ENCODE results near the gene SYNPO. TPM values are rescaled to one million over a fixed set of nuclear protein-coding genes. Genes with fewer than 3 reads are reported as not detected.

The SYNPO gene
- polyA plus RNA-seq, 1 donor from 2014 or later = not detected

- no peak overlapping the region for H3K4me2 ChIP-seq (ENCODE audit: low read length)
These were observed 1.5 kb downstream of the SYNPO start for GRCh38 chr5:150641824-150642566.

DNA sequence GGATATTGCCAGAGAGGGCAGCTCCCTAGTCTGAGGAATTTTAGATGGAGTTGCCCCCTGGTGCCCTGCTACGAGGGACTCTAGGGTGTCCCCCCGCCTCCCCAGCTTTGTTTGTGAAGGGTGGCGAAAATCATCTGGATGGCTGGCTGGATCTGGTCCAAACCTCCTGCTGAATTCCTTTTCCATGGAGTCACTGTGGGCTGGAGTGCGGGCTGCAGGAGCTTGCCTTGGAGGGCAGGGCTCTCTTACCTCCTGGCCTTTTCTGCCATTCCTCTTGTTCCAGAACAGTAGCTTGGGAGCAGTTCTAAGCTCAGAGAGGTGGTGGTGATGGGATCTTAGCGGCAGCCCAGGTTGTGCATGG is 2.1 kb downstream of the SYNPO start:
- no peak overlapping the region for H3K9ac ChIP-seq (ENCODE audit: low read length)
- no peaks in the 10 kb centered on the region for H3K9me3 ChIP-seq (ENCODE audit: low read length)
- no peak overlapping the region for H3K27ac ChIP-seq (ENCODE audit: low read length)
- H3K4me3 ChIP-seq (ENCODE audit: low read length) = no peak overlapping the region
- no peaks in the 10 kb centered on the region for H3K36me3 ChIP-seq (ENCODE audit: insufficient read depth, low read length)
- no peaks in the 10 kb centered on the region for H3K79me2 ChIP-seq (replicated peaks; ENCODE audit: insufficient read depth, low read length)
- H2AFZ ChIP-seq (ENCODE audit: low read depth, low read length) = no peak overlapping the region
- H3K9me2 ChIP-seq (ENCODE audit: insufficient read depth, low read length) = no peaks in the 10 kb centered on the region
- no peak overlapping the region for H3K4me2 ChIP-seq (ENCODE audit: low read length)
- H3F3A ChIP-seq (ENCODE audit: insufficient read depth, low read length, poor library complexity, severe bottlenecking) = no peaks in the 10 kb centered on the region
- H3K27me3 ChIP-seq (ENCODE audit: insufficient read depth, low read depth, low read length) = no peaks in the 10 kb centered on the region
- no peaks in the 10 kb centered on the region for H4K20me1 ChIP-seq (ENCODE audit: insufficient read depth)
- no peak for TF ChIP-seq REST (IDR thresholded peaks at IDR 0.05; ENCODE audit: borderline replicate concordance)
- no peak for TF ChIP-seq EZH2 (IDR thresholded peaks at IDR 0.05; ENCODE audit: borderline replicate concordance, insufficient read depth, low read length, poor library complexity, severe bottlenecking)
- no peak for TF ChIP-seq SMC3 (conservative IDR thresholded peaks at IDR 0.05; ENCODE audit: poor library complexity)
- no peak for TF ChIP-seq TAF1 (IDR thresholded peaks at IDR 0.05; ENCODE audit: low read depth)
- TF ChIP-seq POLR2AphosphoS5 (IDR thresholded peaks at IDR 0.05) = no peak
- no peak for TF ChIP-seq MXI1 (conservative IDR thresholded peaks at IDR 0.05; ENCODE audit: poor library complexity, severe bottlenecking)
- TF ChIP-seq, protein P1, sequence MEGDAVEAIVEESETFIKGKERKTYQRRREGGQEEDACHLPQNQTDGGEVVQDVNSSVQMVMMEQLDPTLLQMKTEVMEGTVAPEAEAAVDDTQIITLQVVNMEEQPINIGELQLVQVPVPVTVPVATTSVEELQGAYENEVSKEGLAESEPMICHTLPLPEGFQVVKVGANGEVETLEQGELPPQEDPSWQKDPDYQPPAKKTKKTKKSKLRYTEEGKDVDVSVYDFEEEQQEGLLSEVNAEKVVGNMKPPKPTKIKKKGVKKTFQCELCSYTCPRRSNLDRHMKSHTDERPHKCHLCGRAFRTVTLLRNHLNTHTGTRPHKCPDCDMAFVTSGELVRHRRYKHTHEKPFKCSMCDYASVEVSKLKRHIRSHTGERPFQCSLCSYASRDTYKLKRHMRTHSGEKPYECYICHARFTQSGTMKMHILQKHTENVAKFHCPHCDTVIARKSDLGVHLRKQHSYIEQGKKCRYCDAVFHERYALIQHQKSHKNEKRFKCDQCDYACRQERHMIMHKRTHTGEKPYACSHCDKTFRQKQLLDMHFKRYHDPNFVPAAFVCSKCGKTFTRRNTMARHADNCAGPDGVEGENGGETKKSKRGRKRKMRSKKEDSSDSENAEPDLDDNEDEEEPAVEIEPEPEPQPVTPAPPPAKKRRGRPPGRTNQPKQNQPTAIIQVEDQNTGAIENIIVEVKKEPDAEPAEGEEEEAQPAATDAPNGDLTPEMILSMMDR (IDR thresholded peaks at IDR 0.05; ENCODE audit: poor library complexity, severe bottlenecking) = no peak

More at GRCh38 chr5:150641824-150642566, 1.5 kb downstream of the SYNPO start:
- Histone ChIP-seq H3K79me2 (replicated peaks; ENCODE audit: insufficient read depth, low read length) (no peaks in the 10 kb centered on the region), H2AFZ (ENCODE audit: low read depth, low read length) (no peak overlapping the region), H3K4me3 (ENCODE audit: low read length) (no peak overlapping the region), H3K9me3 (ENCODE audit: low read length) (no peaks in the 10 kb centered on the region), H3K9ac (ENCODE audit: low read length) (no peak overlapping the region), H4K20me1 (ENCODE audit: insufficient read depth) (no peaks in the 10 kb centered on the region), H3F3A (ENCODE audit: insufficient read depth, low read length, poor library complexity, severe bottlenecking) (no peaks in the 10 kb centered on the region), H3K9me2 (ENCODE audit: insufficient read depth, low read length) (no peaks in the 10 kb centered on the region), H3K27me3 (ENCODE audit: insufficient read depth, low read depth, low read length) (no peaks in the 10 kb centered on the region), H3K36me3 (ENCODE audit: insufficient read depth, low read length) (no peaks in the 10 kb centered on the region), H3K27ac (ENCODE audit: low read length) (no peak overlapping the region)
- TF ChIP-seq MXI1 (conservative IDR thresholded peaks at IDR 0.05; ENCODE audit: poor library complexity, severe bottlenecking) = no peak
- TF ChIP-seq TAF1 (IDR thresholded peaks at IDR 0.05; ENCODE audit: low read depth) = no peak
- no peak for TF ChIP-seq RAD21 (conservative IDR thresholded peaks at IDR 0.05)
- no peak for TF ChIP-seq REST (IDR thresholded peaks at IDR 0.05; ENCODE audit: borderline replicate concordance)
- no peak for TF ChIP-seq SMC3 (conservative IDR thresholded peaks at IDR 0.05; ENCODE audit: poor library complexity)
- no peak for TF ChIP-seq EP300 (conservative IDR thresholded peaks at IDR 0.05; ENCODE audit: poor library complexity, severe bottlenecking)
- TF ChIP-seq, protein P1 (IDR thresholded peaks at IDR 0.05; ENCODE audit: poor library complexity, severe bottlenecking) = no peak
- no peak for TF ChIP-seq EZH2 (IDR thresholded peaks at IDR 0.05; ENCODE audit: borderline replicate concordance, insufficient read depth, low read length, poor library complexity, severe bottlenecking)
- no peak for TF ChIP-seq POLR2AphosphoS5 (IDR thresholded peaks at IDR 0.05)

All from neural cell (in vitro differentiated cells).